Stimulated activated CD8-positive, alpha-beta memory T cell treated with anti-CD3 and anti-CD28 coated beads, Interleukin-4, amount 100 ng/mL, for 1 hour (primary cell): Measurements from ENCODE around the gene GIT1.

Source experiments
- DNase-seq, 2 donors: peaks; one replicate each; pipeline ENCODE4 v3.0.0-alpha.2; 2020; ENCODE audit warnings: low read depth in 2 of 2, low spot score in 1 of 2

Gene GIT1

GRCh38 chr17:29594519-29595090, 5.2 kb upstream of the GIT1 start:
- DNase-seq, result no peak

GRCh38 chr17:29593591-29594518, 4.4 kb upstream of the GIT1 start:
- DNase-seq, result no peak

DNA sequence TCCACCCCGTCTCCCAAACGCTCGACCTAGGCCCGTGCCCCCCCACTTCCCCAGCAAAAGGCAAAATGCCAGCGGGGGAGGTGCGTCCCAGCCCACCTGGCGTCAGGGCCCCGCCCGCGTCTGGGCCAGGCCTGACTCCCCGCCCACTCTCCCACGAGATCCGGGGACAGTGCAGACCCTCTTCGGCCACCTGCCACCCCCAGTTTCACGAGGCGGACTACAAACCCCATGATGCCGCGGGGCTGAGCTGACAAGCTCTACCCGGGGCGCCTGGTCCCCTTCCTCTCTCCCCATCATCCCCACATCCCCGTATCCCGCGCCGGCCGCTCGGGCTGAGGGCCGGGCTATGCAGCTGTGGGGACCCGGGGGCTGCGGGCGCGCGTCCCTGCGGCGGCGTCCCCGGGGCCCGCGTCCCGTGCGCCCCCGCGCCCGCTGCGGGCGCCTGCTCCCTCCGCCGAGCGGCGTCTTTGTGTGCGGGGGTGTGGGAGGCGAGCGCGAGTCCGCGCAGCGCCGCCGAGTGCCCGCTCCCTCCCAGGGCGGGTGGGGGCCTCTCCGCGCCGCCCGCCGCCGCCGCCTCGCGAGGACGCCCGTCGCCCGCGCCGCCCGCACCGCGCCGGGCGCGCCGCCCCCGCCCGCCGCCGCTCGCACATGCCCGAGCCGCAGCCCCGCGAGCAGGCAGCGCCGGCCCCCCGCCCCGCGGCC, 3.6 kb upstream of the GIT1 start, which contains the start of gene ANKRD13B:
Gene ANKRD13B, plus strand, starts transcription at position 283 of the 702 bp plus-strand sequence. CDS start 490 bp downstream, outside the sequence.
- no peak for DNase-seq

DNA sequence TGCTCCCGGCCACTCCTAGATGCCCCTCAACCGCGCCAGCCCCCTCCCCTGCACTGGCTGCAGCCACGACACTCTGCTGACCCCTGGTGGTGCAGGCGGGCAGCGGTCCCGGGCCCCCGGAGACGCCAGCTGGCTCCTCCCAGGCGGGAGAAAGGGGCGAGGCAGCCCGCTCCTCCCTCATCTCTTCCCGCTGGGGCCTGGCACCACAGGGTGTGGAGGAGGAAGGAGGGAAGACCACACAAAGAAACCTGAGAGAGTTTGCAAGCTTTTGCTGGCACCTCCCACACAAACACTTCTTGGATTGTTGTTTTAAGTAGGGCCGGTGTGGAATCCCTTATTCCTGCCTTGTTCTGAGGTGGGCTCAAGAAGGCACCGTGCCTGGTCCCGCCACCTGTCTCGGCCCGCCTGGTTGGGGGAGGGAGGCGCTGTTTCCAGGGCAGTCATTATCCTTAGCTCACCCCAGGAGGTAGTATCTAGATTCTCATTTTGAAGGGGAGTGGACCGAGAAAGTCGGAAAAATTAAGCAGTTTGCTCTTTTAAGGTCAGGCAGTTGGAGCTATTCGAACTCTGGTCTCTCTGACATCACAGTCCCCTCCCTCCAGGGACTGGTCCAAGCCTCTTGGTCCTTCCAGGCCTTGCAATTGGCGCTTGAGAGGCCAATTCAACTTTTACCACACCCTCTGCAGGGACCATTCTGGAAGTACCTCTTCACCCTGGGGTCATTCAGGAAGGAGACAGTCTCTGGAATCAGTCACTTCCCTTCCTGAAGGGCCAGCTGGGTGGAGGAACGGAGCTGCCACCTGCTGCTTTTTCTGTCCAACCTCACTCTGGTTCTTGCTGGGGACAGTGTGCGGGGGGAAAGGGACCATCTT, 2.5 kb upstream of the GIT1 start:
- DNase-seq, result peak in 1 of 2 donors; percentile 51

DNA sequence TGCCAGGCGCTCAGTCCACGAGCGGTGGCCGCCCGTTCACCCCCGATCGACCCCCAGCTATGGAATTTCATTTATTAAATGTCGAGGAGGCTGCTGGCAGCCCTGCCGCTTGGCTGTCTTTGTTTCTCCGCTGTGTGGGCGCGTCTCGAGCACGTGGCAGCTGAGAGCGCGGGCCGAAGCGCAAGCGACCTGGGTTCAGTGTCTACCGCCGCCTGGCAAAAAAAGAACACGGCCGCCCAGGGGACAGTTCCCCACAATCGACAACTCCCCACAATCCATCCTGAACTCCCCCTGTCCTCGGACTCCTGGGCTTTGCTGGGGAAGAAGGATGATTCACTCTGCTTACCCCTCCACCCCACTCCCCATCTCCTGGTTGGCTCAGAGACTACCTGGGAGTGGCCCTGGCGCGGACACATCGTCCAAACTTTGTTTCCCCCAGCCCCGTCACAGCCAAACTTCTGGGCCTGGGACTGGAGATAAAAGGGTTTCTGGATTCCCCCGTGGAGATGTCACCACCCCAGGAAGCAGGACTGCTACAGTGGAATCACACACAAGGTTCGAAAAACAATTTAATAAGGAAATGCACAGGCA, 1.8 kb upstream of the GIT1 start:
- DNase-seq, result no peak

GRCh38 chr17:29590411-29591145, 1.1 kb upstream of the GIT1 start:
- DNase-seq, result no peak

DNA sequence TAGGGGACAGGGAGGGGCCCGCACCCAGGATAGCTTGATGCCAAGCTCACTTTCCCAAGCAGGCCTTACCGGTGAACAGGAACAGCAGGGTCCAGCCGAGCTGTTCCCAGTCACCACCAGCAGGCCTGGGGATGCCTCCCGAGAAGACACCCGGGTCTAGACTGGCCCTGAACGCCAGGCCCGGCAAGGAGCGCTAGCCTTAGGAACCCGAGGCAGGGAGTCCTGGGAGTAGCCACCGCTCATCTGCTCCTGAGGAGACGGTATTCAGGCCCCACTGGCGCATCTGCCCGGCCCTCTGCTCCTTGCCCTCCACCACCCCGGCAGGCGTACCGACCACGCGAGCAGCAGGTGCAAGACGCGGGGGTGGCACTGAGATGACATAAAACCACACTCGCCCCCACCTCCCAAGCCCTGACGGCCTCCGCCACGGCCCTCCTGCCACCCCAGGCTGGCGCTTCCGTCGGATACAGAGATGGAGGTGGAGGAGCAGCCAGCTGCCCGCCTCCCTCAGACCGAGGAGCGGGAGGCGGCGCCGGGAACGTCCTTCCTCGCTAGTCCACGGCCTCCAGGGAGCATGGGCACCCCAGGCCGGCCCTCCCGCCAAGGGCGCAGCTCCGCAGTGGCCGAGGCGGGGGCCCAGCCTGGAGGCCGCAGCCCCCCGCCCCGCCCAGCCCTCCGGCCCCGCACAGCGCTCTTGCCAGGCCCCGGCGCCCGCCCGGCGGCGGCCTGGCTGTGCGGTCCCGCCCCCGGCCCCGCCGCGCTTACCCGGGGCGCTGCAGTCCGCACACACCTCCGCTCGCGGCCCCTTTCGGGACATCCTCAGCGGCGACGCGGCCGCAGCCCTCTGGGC, 661 bp downstream of the GIT1 start:
- no peak for DNase-seq

DNA sequence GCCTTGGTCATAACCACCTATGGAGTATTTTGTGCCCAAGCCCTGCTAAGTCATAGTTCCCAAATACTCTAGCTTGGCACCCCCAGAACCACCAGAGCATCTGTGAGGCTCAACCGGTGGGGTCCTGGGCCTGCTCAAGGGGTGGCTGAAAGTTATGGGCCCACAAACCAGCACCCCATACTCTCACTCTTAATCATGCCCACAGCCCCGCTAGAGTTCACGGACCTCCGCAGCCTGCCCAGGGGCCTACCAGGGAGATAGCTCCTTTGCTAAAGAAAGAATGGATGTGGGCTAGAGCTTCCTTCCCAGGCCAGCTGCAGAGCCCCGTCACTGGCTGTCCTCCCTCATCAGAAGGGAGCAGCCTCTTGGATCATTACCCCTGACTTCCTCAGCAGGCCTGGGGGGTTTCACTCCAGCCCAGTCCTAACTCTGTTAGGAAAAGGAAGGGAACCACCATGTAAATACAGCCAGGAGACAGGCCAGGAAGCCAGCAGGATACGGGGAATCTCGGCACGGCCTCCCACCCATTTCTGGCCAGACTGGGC, 1.4 kb downstream of the GIT1 start:
- no peak for DNase-seq

GRCh38 chr17:29587591-29587990, 1.9 kb downstream of the GIT1 start:
- DNase-seq, result no peak

DNA sequence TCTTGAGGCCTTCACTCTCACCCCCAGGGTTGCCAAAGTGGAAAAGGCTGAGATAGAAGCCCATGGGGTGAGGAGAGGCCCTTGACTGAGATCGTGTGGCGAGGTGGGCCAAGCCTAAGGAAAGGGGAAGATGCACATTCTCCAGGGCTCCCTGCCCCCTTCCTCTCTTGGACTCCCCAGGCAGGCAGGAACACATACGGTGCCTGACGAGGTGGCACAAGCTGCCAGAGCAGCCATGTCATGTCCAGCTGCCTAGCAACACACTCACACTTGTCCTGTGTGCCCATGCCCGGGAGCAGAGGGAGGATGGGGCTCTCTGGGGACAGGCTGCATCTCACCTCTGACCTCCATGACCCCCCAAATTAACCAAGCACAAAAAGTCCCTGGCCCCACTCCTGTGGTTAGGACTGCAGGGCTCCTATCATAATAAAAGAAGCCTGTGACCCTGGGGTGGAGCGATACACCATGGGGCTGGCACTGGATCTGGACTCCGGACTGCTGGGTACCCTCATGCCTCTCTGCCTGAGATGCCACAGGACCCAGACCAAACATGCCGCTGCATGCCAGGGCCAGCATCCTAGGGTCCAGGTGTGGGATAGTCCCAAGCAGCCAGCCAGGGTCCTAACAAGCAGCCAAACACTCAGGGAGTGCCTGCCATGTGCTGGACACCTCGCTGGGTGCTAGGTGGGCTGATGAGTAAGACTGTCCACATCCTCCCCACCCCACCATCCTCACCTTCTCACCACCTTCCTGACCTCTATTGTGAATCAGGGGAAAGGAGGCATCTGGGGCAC, 2.6 kb downstream of the GIT1 start:
- DNase-seq, result no peak

DNA sequence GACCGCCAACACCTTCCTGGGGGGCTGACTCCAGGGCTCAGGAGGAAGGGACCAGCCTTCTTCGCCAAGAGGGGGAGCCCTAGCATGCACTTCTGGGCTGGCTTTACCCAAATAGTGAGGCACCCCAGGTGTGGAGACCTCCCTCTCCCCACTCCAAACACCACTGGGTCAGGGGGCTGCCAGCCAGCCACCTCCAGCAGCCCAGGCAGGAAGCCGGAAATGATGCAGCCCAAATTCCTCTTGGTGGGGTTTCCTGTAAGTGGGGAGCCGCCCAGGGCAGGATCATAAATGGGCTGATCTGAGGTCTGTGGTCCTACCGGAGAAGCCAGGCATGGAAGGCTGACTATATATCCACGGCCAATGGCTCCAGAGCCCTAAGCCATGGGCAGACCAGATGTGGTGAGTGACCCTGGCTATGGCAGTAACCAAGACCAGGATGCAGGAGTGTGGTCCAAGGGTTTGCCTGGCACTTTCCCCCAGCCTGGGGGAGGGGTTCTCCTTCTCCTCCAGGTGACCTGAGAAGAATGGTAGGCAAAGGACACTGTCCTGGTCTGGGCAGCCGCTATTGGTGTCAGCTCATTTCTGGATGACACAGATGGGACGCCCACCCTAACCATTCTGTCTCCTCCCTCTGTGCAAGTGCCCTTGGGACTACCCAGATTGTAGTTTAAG, 4.2 kb downstream of the GIT1 start:
- no peak for DNase-seq

- DNase-seq, result no peak
Measured at GRCh38 chr17:29584452-29585079, 4.9 kb downstream of the GIT1 start.

DNA sequence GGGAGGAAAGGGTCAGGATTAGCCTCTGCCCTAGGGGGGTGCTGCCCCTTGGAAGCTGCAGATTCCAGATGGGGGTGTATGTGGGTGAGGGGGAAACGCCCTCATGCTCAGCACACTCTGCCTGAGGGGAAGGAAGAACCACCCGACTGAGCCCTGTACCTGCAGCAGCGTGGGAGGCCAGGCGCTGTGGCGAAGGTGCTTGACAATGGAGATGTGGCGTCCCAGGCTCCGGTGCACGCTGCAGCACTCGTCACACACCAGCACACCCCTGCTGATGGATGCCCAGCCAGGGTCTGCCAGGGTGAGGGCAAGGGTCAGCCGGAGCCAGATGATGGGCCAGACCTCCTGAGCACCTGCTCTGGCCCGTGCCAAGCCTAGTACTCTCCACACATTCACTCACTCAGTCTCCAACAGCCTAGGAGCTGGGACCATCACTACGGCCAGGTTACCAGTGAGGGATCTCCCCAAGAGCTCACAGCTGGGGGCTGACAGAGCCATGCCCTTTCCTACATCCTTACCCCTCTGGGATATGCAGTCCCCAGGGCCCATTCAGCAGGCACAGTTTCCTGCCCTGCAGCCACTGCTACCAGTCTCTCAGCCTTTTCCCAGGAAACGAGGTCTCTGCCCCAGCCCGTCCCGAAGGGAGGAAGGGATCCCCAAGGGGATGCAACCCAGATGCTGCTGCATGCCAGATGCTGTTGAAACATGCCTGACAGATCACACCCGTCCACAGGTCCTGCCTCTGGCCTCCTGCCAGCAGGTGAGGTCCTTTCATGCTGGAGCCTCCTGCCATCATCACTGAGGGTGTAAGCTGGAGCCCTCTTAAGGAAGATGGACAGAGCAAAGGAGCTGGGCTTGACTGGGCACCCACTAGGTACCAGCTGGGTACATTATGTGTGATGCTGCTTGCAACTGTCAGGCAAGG, 5.9 kb downstream of the GIT1 start:
- no peak for DNase-seq

GRCh38 chr17:29582772-29583171, 6.7 kb downstream of the GIT1 start:
- DNase-seq, result no peak

DNA sequence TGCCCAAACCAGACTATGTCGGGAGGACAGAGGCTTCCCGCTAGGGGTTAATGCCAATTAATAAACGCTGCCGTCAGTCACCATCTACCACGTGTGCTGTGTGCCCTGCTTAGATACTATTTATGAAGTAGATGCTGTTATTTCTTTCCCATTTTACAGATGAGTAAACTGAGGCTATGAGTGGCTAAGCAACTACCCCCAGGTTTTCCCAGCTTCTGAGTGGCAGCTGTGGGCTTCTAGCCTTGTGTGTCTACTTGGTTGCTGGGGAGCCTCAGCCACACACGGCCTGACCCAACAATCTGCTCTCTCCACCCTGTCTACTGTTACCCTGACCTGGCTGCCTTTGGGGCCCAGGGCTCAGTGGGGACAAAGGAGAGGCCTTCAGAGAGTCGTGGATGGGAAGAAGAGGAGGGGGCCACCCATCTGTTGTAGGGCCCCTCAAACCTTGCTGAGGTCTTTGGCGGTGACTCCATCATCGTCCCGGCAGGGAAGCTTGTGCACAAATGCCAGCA, 7.1 kb downstream of the GIT1 start:
- no peak for DNase-seq
